Ishikawa (cell line): ENCODE measurements around the gene RECK.

Experiments used
- CEBPB ChIP-seq: IDR thresholded peaks from 2 replicates; pipeline ENCODE4 v1.6.1; 2012
- CREB1 ChIP-seq: IDR thresholded peaks from 2 replicates; pipeline ENCODE4 v1.6.1; 2012; ENCODE audit warnings: low read depth
- EGR1 ChIP-seq: IDR thresholded peaks from 2 replicates; pipeline ENCODE4 v1.6.1; 2012
- EP300 ChIP-seq: IDR thresholded peaks from 2 replicates; pipeline ENCODE4 v1.6.1; 2012; ENCODE audit warnings: borderline replicate concordance
- FOXM1 ChIP-seq: IDR thresholded peaks from 2 replicates; pipeline ENCODE4 v1.6.1; 2012; ENCODE audit warnings: low read depth, borderline replicate concordance
- NFIC ChIP-seq: IDR thresholded peaks from 2 replicates; pipeline ENCODE4 v1.6.1; 2012
- RAD21 ChIP-seq: IDR thresholded peaks from 2 replicates; pipeline ENCODE4 v1.6.1; 2012; ENCODE audit warnings: low read depth
- TAF1 ChIP-seq: IDR thresholded peaks from 2 replicates; pipeline ENCODE4 v1.6.1; 2012; ENCODE audit warnings: low read depth, mild to moderate bottlenecking
- TCF12 ChIP-seq: IDR thresholded peaks from 2 replicates; pipeline ENCODE4 v1.6.1; 2012; ENCODE audit warnings: low read depth
- TEAD4 ChIP-seq: IDR thresholded peaks from 2 replicates; pipeline ENCODE4 v1.6.1; 2012
- YY1 ChIP-seq: IDR thresholded peaks from 2 replicates; pipeline ENCODE4 v1.6.1; 2012; ENCODE audit warnings: low read depth
- ZBTB7A ChIP-seq: IDR thresholded peaks from 2 replicates; pipeline ENCODE4 v1.6.1; 2012; ENCODE audit warnings: low read depth
- TF ChIP-seq, protein P1 (sequence below): IDR thresholded peaks from 2 replicates; pipeline ENCODE4 v1.6.1; 2012
- TF ChIP-seq, protein P2 (sequence below): IDR thresholded peaks from 2 replicates; pipeline ENCODE4 v1.6.1; 2012
- TF ChIP-seq, protein P3 (sequence below): IDR thresholded peaks from 2 replicates; pipeline ENCODE4 v1.6.1; 2012; ENCODE audit warnings: low read depth, mild to moderate bottlenecking

Gene RECK

DNA sequence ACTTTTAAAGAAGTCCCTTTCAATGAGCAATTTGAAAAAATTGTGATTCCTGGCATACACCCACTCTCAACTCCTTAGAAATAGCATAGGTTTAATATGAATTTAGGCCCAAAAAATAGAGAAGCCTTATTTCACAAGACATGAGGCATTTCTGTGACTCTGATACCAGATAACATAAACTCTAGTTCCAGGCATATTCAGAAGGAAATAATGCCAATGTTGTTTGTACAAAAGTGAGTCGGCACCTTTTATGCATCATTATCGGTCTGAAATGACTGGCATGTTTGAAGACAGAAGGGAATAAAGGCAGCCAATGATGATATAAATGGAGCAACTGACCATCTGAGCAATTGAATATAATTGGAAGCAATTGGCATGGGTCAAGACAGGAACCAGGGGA, 19.4 kb upstream of the RECK start:
- TF ChIP-seq TCF12 (no peak), EP300 (no peak), EGR1 (no peak)
- TF ChIP-seq, protein P1, sequence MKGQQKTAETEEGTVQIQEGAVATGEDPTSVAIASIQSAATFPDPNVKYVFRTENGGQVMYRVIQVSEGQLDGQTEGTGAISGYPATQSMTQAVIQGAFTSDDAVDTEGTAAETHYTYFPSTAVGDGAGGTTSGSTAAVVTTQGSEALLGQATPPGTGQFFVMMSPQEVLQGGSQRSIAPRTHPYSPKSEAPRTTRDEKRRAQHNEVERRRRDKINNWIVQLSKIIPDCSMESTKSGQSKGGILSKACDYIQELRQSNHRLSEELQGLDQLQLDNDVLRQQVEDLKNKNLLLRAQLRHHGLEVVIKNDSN, result no peak

DNA sequence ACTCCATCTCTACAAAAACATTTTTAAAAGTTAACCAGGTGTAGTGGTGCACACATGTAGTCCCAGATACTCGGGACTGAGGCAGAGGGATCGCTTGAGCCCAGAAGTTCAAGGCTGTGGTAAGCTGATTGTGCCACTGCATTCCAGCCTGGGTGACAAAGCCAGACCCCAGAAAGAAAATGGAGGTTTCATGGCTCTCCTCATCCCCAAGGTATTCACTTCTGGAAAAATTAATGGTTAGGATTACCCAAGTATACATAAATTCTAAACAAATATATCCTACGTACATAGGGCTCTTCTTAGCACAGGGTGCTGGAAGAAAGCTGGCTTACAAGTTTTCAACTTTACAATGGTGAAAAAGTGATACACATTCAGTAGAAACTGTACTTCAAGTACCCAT, 18.6 kb upstream of the RECK start:
- TF ChIP-seq, protein P1, result no peak
- no peak for TF ChIP-seq TAF1
- TF ChIP-seq CREB1, result no peak
- TF ChIP-seq YY1, result no peak
- no peak for TF ChIP-seq FOXM1

DNA sequence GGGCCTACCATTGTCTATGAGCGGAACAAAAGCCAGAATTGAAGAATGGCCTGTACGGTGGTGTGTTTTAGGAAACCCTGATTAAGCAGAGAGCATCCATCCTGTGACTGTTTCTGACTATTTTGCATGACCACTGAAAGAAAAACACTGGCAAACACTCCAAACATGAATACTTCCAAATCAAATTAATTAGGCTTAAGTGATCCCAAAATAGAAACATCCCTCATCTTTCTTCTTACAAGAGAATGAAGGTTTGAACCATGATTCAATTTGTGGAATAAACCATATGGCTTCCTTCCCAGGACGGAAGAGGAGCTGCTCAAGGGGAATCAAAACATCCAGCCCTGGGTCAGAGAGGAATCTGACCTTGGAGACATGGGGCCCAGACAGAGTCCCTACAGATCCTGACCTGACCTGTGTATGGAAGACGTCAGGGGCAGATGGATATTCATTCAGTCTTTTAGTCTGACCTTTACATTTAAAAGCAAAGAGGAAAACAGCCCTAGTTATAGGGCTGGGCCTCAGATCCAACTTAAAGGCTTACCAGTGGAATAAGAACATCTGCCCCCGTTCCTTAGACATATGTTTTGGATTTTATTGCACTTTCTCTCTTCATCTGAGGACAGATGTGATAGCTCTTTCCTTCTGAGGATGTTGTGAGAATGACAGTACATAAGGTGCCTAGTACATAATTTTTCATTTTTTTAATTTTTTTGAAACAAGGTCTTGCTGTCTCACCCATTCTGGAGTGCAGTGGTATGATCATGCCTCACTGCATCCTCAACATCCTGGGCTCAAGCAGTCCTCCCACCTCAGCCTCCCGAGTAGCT, 17.6 kb upstream of the RECK start:
- TF ChIP-seq EGR1 (no peak), YY1 (no peak), RAD21 (no peak), ZBTB7A (no peak), CEBPB (no peak), NFIC (no peak), TCF12 (no peak), CREB1 (no peak), EP300 (no peak), FOXM1 (no peak), TEAD4 (no peak)
- TF ChIP-seq, protein P1, result no peak
- TF ChIP-seq, protein P2, sequence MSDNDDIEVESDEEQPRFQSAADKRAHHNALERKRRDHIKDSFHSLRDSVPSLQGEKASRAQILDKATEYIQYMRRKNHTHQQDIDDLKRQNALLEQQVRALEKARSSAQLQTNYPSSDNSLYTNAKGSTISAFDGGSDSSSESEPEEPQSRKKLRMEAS, result no peak
- TF ChIP-seq, protein P3, sequence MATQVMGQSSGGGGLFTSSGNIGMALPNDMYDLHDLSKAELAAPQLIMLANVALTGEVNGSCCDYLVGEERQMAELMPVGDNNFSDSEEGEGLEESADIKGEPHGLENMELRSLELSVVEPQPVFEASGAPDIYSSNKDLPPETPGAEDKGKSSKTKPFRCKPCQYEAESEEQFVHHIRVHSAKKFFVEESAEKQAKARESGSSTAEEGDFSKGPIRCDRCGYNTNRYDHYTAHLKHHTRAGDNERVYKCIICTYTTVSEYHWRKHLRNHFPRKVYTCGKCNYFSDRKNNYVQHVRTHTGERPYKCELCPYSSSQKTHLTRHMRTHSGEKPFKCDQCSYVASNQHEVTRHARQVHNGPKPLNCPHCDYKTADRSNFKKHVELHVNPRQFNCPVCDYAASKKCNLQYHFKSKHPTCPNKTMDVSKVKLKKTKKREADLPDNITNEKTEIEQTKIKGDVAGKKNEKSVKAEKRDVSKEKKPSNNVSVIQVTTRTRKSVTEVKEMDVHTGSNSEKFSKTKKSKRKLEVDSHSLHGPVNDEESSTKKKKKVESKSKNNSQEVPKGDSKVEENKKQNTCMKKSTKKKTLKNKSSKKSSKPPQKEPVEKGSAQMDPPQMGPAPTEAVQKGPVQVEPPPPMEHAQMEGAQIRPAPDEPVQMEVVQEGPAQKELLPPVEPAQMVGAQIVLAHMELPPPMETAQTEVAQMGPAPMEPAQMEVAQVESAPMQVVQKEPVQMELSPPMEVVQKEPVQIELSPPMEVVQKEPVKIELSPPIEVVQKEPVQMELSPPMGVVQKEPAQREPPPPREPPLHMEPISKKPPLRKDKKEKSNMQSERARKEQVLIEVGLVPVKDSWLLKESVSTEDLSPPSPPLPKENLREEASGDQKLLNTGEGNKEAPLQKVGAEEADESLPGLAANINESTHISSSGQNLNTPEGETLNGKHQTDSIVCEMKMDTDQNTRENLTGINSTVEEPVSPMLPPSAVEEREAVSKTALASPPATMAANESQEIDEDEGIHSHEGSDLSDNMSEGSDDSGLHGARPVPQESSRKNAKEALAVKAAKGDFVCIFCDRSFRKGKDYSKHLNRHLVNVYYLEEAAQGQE, result no peak

DNA sequence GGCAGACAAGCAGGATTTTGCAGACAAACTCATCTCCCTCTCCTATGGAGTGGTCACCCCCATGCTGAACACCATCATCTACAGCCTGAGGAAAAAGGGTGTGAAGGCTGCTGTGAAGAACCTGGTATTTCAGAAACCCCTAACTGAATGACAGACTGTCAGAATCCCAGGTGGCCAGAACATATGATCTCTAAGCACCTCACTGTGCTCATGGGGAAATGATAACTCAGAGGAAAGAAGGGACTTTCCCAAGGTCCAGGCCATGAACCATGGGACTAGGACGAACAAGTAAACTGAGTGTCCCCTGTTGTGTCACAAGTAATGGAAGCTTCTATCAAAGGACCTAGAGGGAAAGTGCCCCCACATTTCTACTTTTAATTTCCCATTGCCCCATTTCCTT, 14.7 kb upstream of the RECK start:
- TF ChIP-seq TAF1, result no peak
- TF ChIP-seq, protein P2, result no peak

DNA sequence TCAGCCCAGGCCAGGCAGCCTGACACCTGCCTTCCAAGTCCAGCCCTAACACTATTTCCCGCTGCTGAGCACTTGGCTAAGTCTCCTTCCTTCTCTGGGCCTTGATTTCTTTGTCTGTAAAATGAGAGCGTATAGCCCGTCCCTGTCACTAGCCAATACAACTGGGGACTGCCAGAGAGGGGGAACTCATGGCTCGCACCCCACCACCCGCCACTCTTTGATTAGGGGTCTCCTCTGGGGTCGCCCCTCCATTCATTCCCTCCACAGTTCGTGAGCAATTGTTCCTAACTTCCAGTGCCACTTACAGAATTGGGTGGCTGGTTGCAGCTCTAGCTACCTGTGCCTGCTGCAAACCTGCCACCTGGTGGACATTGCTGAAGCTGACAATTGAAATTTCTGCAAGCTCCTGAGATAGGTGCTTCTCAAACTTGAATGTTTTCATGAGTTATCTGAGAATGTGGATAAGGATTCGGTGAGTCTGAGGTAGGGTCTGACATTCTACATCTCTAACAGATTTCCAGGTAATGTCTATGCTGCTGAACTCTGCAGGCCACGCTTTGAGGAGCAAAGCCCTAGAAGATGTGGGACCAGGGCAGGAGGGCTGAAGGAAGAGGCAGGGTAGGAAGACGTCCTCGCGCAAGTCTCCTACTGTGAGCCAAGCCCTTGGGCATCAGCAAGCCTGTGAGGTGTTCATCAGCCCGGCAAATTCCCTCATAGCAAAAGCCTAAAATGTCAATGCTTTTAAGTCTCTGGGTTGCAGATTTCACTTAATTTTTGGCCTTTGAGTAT, 13.3 kb upstream of the RECK start:
- TF ChIP-seq EP300, result no peak
- peak; percentile 91 for TF ChIP-seq RAD21

DNA sequence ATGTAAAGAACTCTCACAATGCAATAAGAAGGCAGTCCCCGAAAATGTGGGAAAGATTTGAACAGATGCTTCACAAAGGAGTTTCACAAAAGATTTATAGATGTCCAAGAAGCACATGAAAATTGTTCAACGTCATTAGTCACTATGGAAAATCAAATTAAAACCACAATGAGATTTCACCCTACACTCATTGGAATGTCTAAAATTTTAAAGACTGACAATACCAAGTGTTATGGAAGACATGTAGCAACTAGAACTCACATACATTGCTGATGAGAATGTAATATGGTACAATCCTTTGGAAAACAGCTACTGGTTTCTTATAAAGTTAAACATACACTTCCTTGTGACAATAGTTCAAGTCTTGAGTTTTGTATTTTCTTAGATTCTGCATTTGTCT, 11.0 kb upstream of the RECK start:
- TF ChIP-seq NFIC (no peak), EGR1 (no peak), CREB1 (no peak), EP300 (no peak), TEAD4 (no peak), TCF12 (no peak), RAD21 (no peak), ZBTB7A (no peak), YY1 (no peak), FOXM1 (no peak), TAF1 (no peak), CEBPB (no peak)
- TF ChIP-seq, protein P3, result no peak
- TF ChIP-seq, protein P1, result no peak
- TF ChIP-seq, protein P2, result no peak
